Cardiac fibroblast (primary cell): ENCODE data around the gene LRFN2.

Experiments used
- DNase-seq, 2 donors: peaks; one replicate each; pipeline versions ENCODE4 v3.0.0 to v3.0.0-alpha.2; 2010; ENCODE audit warnings: low read depth in 2 of 2
- H3K4me3 ChIP-seq, 2 donors: replicated peaks in 1 of 2; 1 replicate in 1 of 2; 2 replicates in 1 of 2; pipeline ENCODE4 v1.5.1; 2011; ENCODE audit warnings: low read depth in 2 of 2, low read length in 2 of 2, mild to moderate bottlenecking in 2 of 2, moderate library complexity in 1 of 2
- TF ChIP-seq, protein P1 (sequence below): IDR thresholded peaks from one replicate; pipeline ENCODE4 v1.5.1; 2011; ENCODE audit warnings: low read depth, mild to moderate bottlenecking, low read length, inconsistent platforms

The LRFN2 gene

DNA sequence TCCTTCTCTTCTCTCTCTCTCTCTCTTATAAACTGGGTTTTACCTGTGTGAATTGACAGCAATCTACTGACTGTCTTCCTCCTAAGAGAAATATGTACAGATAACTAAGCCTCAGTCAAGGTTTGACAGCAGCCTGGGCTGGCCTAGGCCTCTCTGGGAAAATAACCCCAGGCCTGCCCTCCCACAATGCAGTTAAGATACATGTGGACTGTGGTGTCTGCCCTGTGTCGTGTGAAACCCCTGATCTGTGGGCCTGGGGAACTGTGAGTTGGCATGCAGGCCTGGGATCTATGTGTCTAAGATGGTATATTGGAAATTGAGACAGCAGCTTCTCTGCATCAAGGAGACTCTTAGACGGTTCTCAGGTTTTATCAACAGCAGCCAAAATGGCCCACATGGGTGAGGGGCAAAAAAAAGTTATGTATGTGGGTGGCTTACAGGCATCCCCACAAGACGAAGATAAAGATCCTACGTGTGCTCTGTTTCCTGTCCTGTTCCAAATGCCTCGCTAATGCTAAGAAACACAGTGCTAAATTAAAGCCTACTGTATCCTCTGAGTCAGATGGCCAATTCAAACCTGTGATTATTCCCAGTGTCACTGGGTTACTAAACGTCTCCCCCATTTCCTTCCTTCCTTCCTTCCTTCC, 19.0 kb downstream of the LRFN2 start:
- TF ChIP-seq, protein P1, sequence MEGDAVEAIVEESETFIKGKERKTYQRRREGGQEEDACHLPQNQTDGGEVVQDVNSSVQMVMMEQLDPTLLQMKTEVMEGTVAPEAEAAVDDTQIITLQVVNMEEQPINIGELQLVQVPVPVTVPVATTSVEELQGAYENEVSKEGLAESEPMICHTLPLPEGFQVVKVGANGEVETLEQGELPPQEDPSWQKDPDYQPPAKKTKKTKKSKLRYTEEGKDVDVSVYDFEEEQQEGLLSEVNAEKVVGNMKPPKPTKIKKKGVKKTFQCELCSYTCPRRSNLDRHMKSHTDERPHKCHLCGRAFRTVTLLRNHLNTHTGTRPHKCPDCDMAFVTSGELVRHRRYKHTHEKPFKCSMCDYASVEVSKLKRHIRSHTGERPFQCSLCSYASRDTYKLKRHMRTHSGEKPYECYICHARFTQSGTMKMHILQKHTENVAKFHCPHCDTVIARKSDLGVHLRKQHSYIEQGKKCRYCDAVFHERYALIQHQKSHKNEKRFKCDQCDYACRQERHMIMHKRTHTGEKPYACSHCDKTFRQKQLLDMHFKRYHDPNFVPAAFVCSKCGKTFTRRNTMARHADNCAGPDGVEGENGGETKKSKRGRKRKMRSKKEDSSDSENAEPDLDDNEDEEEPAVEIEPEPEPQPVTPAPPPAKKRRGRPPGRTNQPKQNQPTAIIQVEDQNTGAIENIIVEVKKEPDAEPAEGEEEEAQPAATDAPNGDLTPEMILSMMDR, result no peak
- no peak for DNase-seq
- H3K4me3 ChIP-seq, result no peak overlapping the region

DNA sequence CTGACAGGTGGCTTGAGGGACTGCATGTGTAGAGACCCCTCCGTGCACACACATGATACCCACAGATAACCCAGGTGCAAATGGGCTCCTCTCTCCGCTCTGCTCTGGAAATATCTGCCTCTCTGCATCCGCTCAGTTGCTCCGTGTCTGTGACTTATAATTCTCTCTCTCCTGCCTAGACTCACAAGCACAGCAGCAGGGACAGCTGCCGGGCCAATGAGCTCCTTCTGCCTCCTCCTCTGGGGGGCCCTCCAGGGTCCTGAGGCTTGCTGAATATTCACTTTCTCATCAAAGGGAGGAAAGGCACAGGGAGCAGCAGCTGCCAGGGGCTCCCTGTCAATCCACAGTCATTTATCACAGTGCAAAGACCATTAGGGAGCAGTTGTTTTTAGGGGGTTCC, 24.1 kb downstream of the LRFN2 start:
- TF ChIP-seq, protein P1, result no peak
- H3K4me3 ChIP-seq, result no peak overlapping the region
- DNase-seq, result no peak

DNA sequence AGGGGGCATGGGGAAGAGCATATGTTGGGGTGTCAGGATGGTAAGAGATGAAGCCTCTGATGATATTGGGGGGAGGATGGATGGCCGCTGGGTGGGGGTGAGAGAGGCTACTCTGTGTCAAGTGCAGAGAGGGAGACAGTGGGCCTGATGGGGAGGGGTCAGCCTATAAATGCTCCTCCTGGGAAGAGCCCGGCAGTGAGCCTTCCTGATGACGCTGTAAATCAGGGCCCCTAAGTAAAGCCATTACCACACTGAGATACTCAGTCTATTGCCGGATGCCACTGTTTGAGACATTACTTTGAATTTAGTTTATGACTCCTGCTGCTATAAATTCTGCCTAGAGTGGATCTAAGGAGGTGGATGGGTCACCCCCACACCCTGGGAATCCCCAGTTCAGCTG, 28.1 kb downstream of the LRFN2 start:
- no peak overlapping the region for H3K4me3 ChIP-seq
- TF ChIP-seq, protein P1, result no peak
- DNase-seq, result no peak

DNA sequence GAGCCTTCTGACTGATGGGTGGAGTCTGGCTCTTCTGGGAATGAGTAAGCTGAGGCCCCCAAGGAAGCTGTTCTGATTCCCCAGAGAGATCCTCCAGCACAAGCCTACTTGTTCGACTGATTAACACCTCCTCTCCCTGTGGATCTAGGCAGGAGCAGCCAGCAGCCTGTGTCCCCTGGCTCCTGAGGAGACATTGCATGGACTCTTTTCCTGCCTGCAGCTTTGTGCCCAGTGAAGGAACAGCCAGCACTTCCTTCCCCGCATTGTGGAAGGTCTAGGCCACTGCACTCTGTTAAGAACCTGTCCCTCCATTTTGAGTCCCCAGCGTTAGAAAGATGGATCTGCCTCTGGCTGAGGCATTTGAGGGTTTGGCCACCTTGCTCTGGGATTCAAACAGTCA, 29.1 kb downstream of the LRFN2 start:
- TF ChIP-seq, protein P1, result no peak
- no peak overlapping the region for H3K4me3 ChIP-seq
- DNase-seq, result no peak

DNA sequence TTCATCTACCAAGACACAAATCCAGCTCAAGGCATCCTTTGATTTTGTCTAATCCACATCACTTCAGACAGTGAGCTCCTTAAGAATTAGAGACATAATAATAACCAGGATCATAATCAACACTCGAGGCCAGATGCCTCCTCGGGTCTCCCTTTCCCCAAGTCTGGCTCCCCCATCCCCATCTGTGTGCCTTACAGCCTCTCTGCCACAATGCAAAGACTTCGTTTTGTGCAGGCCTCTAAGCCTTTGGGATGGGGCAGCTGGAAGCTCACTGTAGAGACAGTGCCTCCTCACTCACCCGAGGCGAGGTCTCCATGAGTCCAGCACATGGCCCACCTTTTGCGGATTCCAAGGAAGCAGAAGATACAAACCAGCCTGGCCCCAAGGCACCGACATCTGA, 30.3 kb downstream of the LRFN2 start:
- TF ChIP-seq, protein P1, result no peak

DNA sequence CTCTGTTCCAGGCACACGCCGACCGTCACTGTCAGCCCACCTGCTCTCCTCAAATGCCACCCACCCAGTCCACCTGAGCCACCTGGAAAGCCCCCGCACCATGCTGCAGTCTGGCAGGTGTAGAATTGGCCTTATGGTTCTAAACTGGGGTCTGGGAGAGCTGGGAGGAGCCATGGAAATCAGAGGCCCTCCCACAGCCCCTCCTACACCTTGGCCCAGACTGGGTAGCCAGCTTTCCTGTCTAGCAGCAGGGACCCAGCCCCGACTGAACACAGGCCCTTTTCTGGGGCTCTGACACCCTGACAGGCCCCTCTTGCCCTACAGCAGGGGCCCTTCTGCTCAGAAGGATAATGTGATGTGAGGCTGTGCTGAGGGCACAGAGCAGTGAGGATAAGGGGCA, 31.1 kb downstream of the LRFN2 start:
- TF ChIP-seq, protein P1, result no peak
- DNase-seq, result no peak
- H3K4me3 ChIP-seq, result no peak overlapping the region

More for the DNA sequence above, 30.3 kb downstream of the LRFN2 start:
- DNase-seq, result no peak
- H3K4me3 ChIP-seq, result no peak overlapping the region

DNA sequence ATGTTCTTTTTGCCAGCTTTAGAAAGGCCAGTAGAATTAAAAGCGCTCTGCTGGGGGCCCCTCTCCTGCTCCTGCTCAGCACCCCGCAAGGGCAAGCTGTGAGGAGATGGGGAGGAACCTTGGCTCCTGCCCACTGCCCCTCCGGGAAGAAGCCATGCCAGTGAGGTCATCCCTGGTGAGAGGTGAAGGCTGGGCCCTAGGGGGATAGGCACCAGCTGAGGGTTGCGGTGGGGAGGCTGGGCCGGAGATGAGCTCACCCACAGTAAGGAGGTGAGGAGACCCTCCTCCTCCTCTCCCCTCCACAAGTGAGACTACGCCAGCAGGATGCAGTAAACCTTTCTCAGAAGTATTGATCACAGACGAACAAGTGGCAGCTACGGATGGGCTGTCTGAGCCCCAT, 32.1 kb downstream of the LRFN2 start:
- H3K4me3 ChIP-seq, result no peak overlapping the region
- DNase-seq, result no peak
- TF ChIP-seq, protein P1, result no peak
